A673 (cell line): ENCODE data around the gene AMIGO3. TPM values are rescaled to one million over a fixed set of nuclear protein-coding genes. Genes with fewer than 3 reads are reported as not detected.

ENCODE experiments used
- BruUV-seq: library from RNA; stranded (reverse); fragments of 400-500 nt; replicated peaks from 2 replicates; lab custom pipeline; 2021; lab: Mats Ljungman, UMichigan
- CTCF ChIA-PET: fragments of 300-600 bp; sonication (Branson Sonifier 250); formaldehyde crosslinking; loops from one replicate; lab custom pipeline; 2022; ENCODE audit warnings: antibody characterized with exemption; lab: Charles Lee
- POLR2A ChIA-PET: fragments of 300-600 bp; sonication (Branson Sonifier 250); formaldehyde crosslinking; loops from one replicate; lab custom pipeline; 2022; ENCODE audit warnings: antibody characterized with exemption; ENCODE audit not compliant: low non-redundant PET; lab: Charles Lee
- DNase-seq: peaks from one replicate; pipeline ENCODE4 v3.0.0-alpha.2; 2015; ENCODE audit warnings: low spot score
- H3K27ac ChIP-seq: fragments of 200-600 bp; sonication (generic); 2 replicates; pipeline ENCODE4 v1.5.1; 2016; ENCODE audit warnings: mixed run types, low read depth, mild to moderate bottlenecking, mixed read lengths, antibody characterized with exemption, low read length; ENCODE audit not compliant: poor library complexity, severe bottlenecking
- H3K27me3 ChIP-seq: fragments of 200-600 bp; sonication (generic); replicated peaks from 2 replicates; pipeline ENCODE4 v1.6.1; 2017; ENCODE audit warnings: mixed run types, low read depth, mild to moderate bottlenecking, mixed read lengths, antibody characterized with exemption, low read length; ENCODE audit not compliant: insufficient read depth, poor library complexity
- H3K36me3 ChIP-seq: fragments of 200-600 bp; sonication (generic); 2 replicates; pipeline ENCODE4 v1.6.1; 2016; ENCODE audit warnings: mixed run types, mild to moderate bottlenecking, mixed read lengths, antibody characterized with exemption, low read length; ENCODE audit not compliant: insufficient read depth, poor library complexity, severe bottlenecking
- H3K4me1 ChIP-seq: fragments of 200-600 bp; sonication (generic); 2 replicates; pipeline ENCODE4 v1.6.1; 2017; ENCODE audit warnings: mixed run types, mild to moderate bottlenecking, mixed read lengths, antibody characterized with exemption, low read length; ENCODE audit not compliant: insufficient read depth, poor library complexity, severe bottlenecking
- H3K4me3 ChIP-seq: fragments of 200-600 bp; sonication (generic); 2 replicates; pipeline ENCODE4 v1.5.1; 2016; ENCODE audit warnings: low read depth, mixed run types, mild to moderate bottlenecking, mixed read lengths, low read length; ENCODE audit not compliant: poor library complexity, severe bottlenecking
- H3K9me3 ChIP-seq: fragments of 200-600 bp; sonication (generic); 2 replicates; pipeline ENCODE4 v1.6.1; 2016; ENCODE audit warnings: mixed run types, low read depth, mild to moderate bottlenecking, mixed read lengths, antibody characterized with exemption, low read length; ENCODE audit not compliant: poor library complexity, severe bottlenecking
- EZH2 ChIP-seq: fragments of 200-600 bp; sonication (generic); IDR thresholded peaks from 2 replicates; pipeline ENCODE4 v1.6.1; 2017; ENCODE audit warnings: borderline replicate concordance, low read depth, mild to moderate bottlenecking, mixed read lengths, antibody characterized with exemption, low read length; ENCODE audit not compliant: poor library complexity, severe bottlenecking
- intact Hi-C: fragments of 100-400 bp; cut with micrococcal nuclease; formaldehyde crosslinking; loops from one replicate; pipeline ENCODE4 v1.10.0; 2022; ENCODE audit not compliant: unreplicated experiment
- total RNA-seq: library from RNA; stranded (reverse); gene quantifications from 2 replicates; pipeline ENCODE4 v1.2.3, GENCODE V29; 2021
- TF ChIP-seq, protein P1 (sequence below): fragments of 300-800, 200-600 bp; sonication (generic); conservative IDR thresholded peaks from 2 replicates; pipeline ENCODE4 v1.5.1; 2017; ENCODE audit warnings: low read depth, mild to moderate bottlenecking, antibody characterized with exemption, low read length, moderate library complexity, mixed read lengths

Gene AMIGO3
- total RNA-seq, 1 experiment from 2014 or later: not detected

GRCh38 chr3:49714728-49715550 is 4.5 kb downstream of the AMIGO3 start:
- no peaks in the 10 kb centered on the region for H3K4me1 ChIP-seq
- H3K9me3 ChIP-seq: no peaks in the 10 kb centered on the region
- CTCF ChIA-PET: no interaction called here
- H3K36me3 ChIP-seq: no peaks in the 10 kb centered on the region
- TF ChIP-seq, protein P1, sequence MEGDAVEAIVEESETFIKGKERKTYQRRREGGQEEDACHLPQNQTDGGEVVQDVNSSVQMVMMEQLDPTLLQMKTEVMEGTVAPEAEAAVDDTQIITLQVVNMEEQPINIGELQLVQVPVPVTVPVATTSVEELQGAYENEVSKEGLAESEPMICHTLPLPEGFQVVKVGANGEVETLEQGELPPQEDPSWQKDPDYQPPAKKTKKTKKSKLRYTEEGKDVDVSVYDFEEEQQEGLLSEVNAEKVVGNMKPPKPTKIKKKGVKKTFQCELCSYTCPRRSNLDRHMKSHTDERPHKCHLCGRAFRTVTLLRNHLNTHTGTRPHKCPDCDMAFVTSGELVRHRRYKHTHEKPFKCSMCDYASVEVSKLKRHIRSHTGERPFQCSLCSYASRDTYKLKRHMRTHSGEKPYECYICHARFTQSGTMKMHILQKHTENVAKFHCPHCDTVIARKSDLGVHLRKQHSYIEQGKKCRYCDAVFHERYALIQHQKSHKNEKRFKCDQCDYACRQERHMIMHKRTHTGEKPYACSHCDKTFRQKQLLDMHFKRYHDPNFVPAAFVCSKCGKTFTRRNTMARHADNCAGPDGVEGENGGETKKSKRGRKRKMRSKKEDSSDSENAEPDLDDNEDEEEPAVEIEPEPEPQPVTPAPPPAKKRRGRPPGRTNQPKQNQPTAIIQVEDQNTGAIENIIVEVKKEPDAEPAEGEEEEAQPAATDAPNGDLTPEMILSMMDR: no peak
- TF ChIP-seq EZH2: no peak
- no peaks in the 10 kb centered on the region for H3K27me3 ChIP-seq
- no TSS peak for BruUV-seq
- H3K27ac ChIP-seq: no peak overlapping the region
- DNase-seq: no peak
- POLR2A ChIA-PET: no interaction called here
- no peak overlapping the region for H3K4me3 ChIP-seq
- intact Hi-C loops: loop anchor here (5.0 kb wide), 1 partner anchor 192 kb away; no protein-coding TSS in a partner anchor

GRCh38 chr3:49713336-49714105 is 6.0 kb downstream of the AMIGO3 start:
- H3K27ac ChIP-seq: no peak overlapping the region
- no peak for DNase-seq
- intact Hi-C loops: no loop called here
- ChIA-PET POLR2A (no interaction called here), CTCF (no interaction called here)
- no peak overlapping the region for H3K4me3 ChIP-seq
- H3K36me3 ChIP-seq: no peaks in the 10 kb centered on the region
- no TSS peak for BruUV-seq
- no peak for TF ChIP-seq EZH2
- TF ChIP-seq, protein P1: no peak
- no peaks in the 10 kb centered on the region for H3K9me3 ChIP-seq
- H3K4me1 ChIP-seq: no peaks in the 10 kb centered on the region
- H3K27me3 ChIP-seq: no peaks in the 10 kb centered on the region

- no peak for TF ChIP-seq EZH2
- ChIA-PET POLR2A (no interaction called here), CTCF (no interaction called here)
- no peaks in the 10 kb centered on the region for H3K4me1 ChIP-seq
- intact Hi-C loops: no loop called here
- H3K27ac ChIP-seq: no peak overlapping the region
- no peaks in the 10 kb centered on the region for H3K36me3 ChIP-seq
- DNase-seq: no peak
- H3K4me3 ChIP-seq: no peak overlapping the region
- H3K9me3 ChIP-seq: no peaks in the 10 kb centered on the region
- H3K27me3 ChIP-seq: no peaks in the 10 kb centered on the region
- BruUV-seq: no TSS peak
Observed at GRCh38 chr3:49712631-49713317, 6.7 kb downstream of the AMIGO3 start.
